Caco-2 (cell line): Measurements from ENCODE around the gene HOMER1. TPM values are rescaled to one million over a fixed set of nuclear protein-coding genes. Genes with fewer than 3 reads are reported as not detected.

Experiments used
- BruUV-seq: library from RNA; stranded (reverse); fragments of 400-500 nt; replicated peaks from 2 replicates; lab custom pipeline; 2021; lab: Mats Ljungman, UMichigan
- CTCF ChIA-PET: fragments of 300-600 bp; sonication (Branson Sonifier 250); formaldehyde crosslinking; loops from one replicate; lab custom pipeline; 2022; ENCODE audit warnings: antibody characterized with exemption; lab: Charles Lee
- POLR2A ChIA-PET: fragments of 300-600 bp; sonication (Branson Sonifier 250); formaldehyde crosslinking; loops from one replicate; lab custom pipeline; 2022; ENCODE audit warnings: antibody characterized with exemption; lab: Charles Lee
- DNase-seq, 2 experiments: peaks; one replicate each; pipeline versions ENCODE4 v3.0.0 to v3.0.0-alpha.2; 2020 to 2022
- H3K27me3 ChIP-seq: replicated peaks from 2 replicates; pipeline ENCODE4 v1.6.0; 2011; ENCODE audit warnings: low read length; ENCODE audit not compliant: control insufficient read depth, insufficient read depth
- H3K36me3 ChIP-seq: 2 replicates; pipeline ENCODE4 v1.5.1; 2011; ENCODE audit warnings: low read length; ENCODE audit not compliant: control insufficient read depth, insufficient read depth
- H3K4me1 ChIP-seq: fragments of 250-450 bp; sonication (Bioruptor Pico); 2 replicates; pipeline ENCODE4 v1.5.1; 2020; ENCODE audit warnings: mild to moderate bottlenecking
- H3K4me3 ChIP-seq: 2 replicates; pipeline ENCODE4 v1.5.1; 2011; ENCODE audit warnings: low read depth, mild to moderate bottlenecking, control low read depth, low read length
- H3K9me3 ChIP-seq: fragments of 250-450 bp; sonication (Bioruptor Pico); 2 replicates; pipeline ENCODE4 v1.5.1; 2020; ENCODE audit warnings: mild to moderate bottlenecking, moderate library complexity
- H3K27ac Mint-ChIP-seq: one replicate; pipeline ENCODE4 v1.8.0; 2022; ENCODE audit warnings: mixed read lengths; ENCODE audit not compliant: unreplicated experiment
- H3K27me3 Mint-ChIP-seq: one replicate; pipeline ENCODE4 v1.8.0; 2022; ENCODE audit warnings: mixed read lengths; ENCODE audit not compliant: insufficient read depth, unreplicated experiment
- H3K36me3 Mint-ChIP-seq: one replicate; pipeline ENCODE4 v1.8.0; 2022; ENCODE audit warnings: mild to moderate bottlenecking, mixed read lengths; ENCODE audit not compliant: insufficient read depth, unreplicated experiment
- H3K4me1 Mint-ChIP-seq: one replicate; pipeline ENCODE4 v1.8.0; 2022; ENCODE audit warnings: low read depth, mixed read lengths; ENCODE audit not compliant: unreplicated experiment
- H3K4me3 Mint-ChIP-seq: one replicate; pipeline ENCODE4 v1.8.0; 2022; ENCODE audit warnings: mild to moderate bottlenecking, moderate library complexity, mixed read lengths; ENCODE audit not compliant: unreplicated experiment
- H3K9me3 Mint-ChIP-seq: one replicate; pipeline ENCODE4 v1.8.0; 2022; ENCODE audit warnings: mixed read lengths; ENCODE audit not compliant: unreplicated experiment
- CTCF ChIP-seq, 2 experiments: fragments of 200-600 bp in 1 of 2; IDR thresholded peaks; 1 replicate in 1 of 2; 2 replicates in 1 of 2; pipeline versions ENCODE4 v1.5.1 to v1.8.0; 2011 to 2022; ENCODE audit warnings: antibody characterized with exemption in 1 of 2, control low read depth in 1 of 2, inconsistent platforms in 1 of 2, low read depth in 1 of 2, low read length in 1 of 2, mild to moderate bottlenecking in 1 of 2, moderate library complexity in 1 of 2; ENCODE audit not compliant: insufficient read depth in 1 of 2, severe bottlenecking in 1 of 2, unreplicated experiment in 1 of 2
- intact Hi-C: fragments of 100-400 bp; cut with micrococcal nuclease; formaldehyde crosslinking; loops from one replicate; pipeline ENCODE4 v1.10.0; 2022; ENCODE audit not compliant: unreplicated experiment
- total RNA-seq: library from RNA; stranded (reverse); gene quantifications from 2 replicates; pipeline ENCODE4 v1.2.3, GENCODE V29; 2022

The HOMER1 gene
- total RNA-seq, 1 experiment from 2014 or later, result 22.2 TPM

DNA sequence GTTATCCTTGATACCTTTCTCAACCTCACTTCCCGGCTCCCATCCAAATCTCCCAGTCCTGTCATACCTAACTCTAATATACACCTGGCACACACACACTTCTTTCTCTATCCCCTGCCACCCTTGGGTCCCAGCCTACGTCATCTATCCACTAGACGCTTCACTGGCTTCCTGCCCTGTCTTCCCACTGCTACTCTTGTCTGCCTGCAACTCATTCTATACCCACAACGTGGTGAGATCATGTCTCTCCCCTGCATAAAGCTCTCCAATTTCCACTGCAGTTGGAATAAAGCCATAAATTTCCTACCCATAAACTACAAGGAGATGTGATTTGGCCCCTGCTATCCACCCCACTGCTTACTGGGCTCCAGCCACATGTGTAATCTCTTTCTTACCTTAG lies 184.5 kb downstream of the HOMER1 start:
- ChIA-PET POLR2A (no interaction called here), CTCF (no interaction called here)
- H3K4me3 Mint-ChIP-seq, result no peak overlapping the region
- BruUV-seq, result no TSS peak
- no peaks in the 10 kb centered on the region; the same call in 1 of the 2 replicates for H3K27me3 ChIP-seq
- no peaks in the 10 kb centered on the region for H3K27me3 Mint-ChIP-seq
- H3K36me3 Mint-ChIP-seq, result peaks cover 5% of the 10 kb centered on the region
- H3K27ac Mint-ChIP-seq, result no peak overlapping the region
- no peak overlapping the region for H3K4me3 ChIP-seq
- DNase-seq, result no peak
- no peaks in the 10 kb centered on the region for H3K4me1 Mint-ChIP-seq
- H3K9me3 Mint-ChIP-seq, result no peaks in the 10 kb centered on the region
- intact Hi-C loops, result loop anchor here (10.0 kb wide), 1 partner anchor 305 kb away; no protein-coding TSS in a partner anchor
- no peaks in the 10 kb centered on the region for H3K9me3 ChIP-seq
- H3K4me1 ChIP-seq, result no peaks in the 10 kb centered on the region
- no peak for TF ChIP-seq CTCF (IDR thresholded peaks at IDR 0.05; ENCODE audit: insufficient read depth in 1 of 2, low read depth in 1 of 2, low read length in 1 of 2, severe bottlenecking in 1 of 2, unreplicated experiment in 1 of 2)
- H3K36me3 ChIP-seq, result no peaks in the 10 kb centered on the region

Other genes with a start within 250 kb of the HOMER1 start
- 60.5 and 73.4 TPM in 2 replicates for gene TENT2, start 98.3 kb upstream of the HOMER1 start, total RNA-seq
- gene CMYA5, start 175.7 kb upstream of the HOMER1 start, total RNA-seq, result 0.39 and 0.74 TPM in 2 replicates